Measurements from ENCODE around the gene FDX2. TPM values are rescaled to one million over a fixed set of nuclear protein-coding genes. Genes with fewer than 3 reads are reported as not detected.

FDX2 gene
- total and polyA plus RNA-seq, 2 donors (not counting 1 experiment from before 2014, with no cell fraction given) = 13.9 to 21.5 TPM

DNA sequence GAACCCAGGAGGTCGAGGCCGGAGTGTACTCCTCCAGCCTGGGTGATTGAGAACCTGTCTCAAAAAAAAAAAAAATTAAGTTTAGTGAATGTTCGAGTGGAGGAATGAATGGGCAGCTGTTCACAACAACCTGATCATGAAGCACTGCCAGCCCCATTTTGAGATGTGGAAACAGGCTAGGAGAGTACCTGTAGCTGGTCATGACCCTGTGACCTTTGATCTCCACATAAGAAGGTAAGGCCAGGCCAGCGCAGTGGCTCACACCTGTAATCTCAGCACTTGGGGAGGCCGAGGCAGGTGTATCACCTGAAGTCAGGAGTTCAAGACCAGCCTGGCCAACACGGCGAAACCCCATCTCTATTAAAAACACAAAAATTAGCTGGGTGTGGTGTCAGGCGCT is 9.9 kb upstream of the FDX2 start:
- DNase-seq (no peak), ATAC-seq (ENCODE audit: low read depth) (no peak)
- Histone ChIP-seq H3K27me3 (replicated peaks in 1 of 4; ENCODE audit: control extremely low read depth in 1 of 4, control insufficient read depth in 3 of 4, insufficient read depth in 4 of 4, low read length in 3 of 4) (no peaks in the 10 kb centered on the region), H3K4me2 (replicated peaks; ENCODE audit: low read depth, low read length, poor library complexity, severe bottlenecking) (no peak overlapping the region), H2AFZ (ENCODE audit: insufficient read depth, low read depth, low read length, poor library complexity, severe bottlenecking) (no peak overlapping the region), H3K9me3 (ENCODE audit: control extremely low read depth in 1 of 3, control insufficient read depth in 2 of 3, insufficient read depth in 1 of 3, low read length in 2 of 3) (no peaks in the 10 kb centered on the region), H3K9ac (ENCODE audit: low read length) (no peak overlapping the region), H3K4me1 (ENCODE audit: control insufficient read depth in 2 of 2, insufficient read depth in 2 of 2, low read length in 2 of 2) (peaks cover 0 to 6% of the 10 kb centered on the region in 2 donors), H3K79me2 (ENCODE audit: control insufficient read depth, insufficient read depth, low read length) (peaks cover 45% of the 10 kb centered on the region), H3K36me3 (replicated peaks in 1 of 2; ENCODE audit: control extremely low read depth in 1 of 2, control insufficient read depth in 1 of 2, extremely low read depth in 1 of 2, insufficient read depth in 2 of 2, low read length in 1 of 2) (peaks cover 0 to 88% of the 10 kb centered on the region in 2 experiments), H3K4me3 (ENCODE audit: control extremely low read depth in 1 of 5, extremely low read depth in 1 of 5, insufficient read depth in 1 of 5, low read depth in 2 of 5, low read length in 4 of 5) (no peak overlapping the region), H3K27ac (ENCODE audit: low read length in 2 of 2) (no peak overlapping the region), H4K20me1 (ENCODE audit: control insufficient read depth, insufficient read depth, low read length, poor library complexity, severe bottlenecking) (peaks cover 75% of the 10 kb centered on the region)
- Mint-ChIP-seq H3K4me3 (no peak overlapping the region), H3K27me3 (no peaks in the 10 kb centered on the region), H3K27ac (no peak overlapping the region), H3K9me3 (ENCODE audit: insufficient read depth) (no peaks in the 10 kb centered on the region), H3K4me1 (peaks cover 1% of the 10 kb centered on the region)
- intact Hi-C loops (cut with micrococcal nuclease) = no loop called here
- ChIA-PET POLR2A (interaction anchor here (0.6 kb wide), 1 partner anchor 428 kb away, joined by 5 read pairs; no protein-coding TSS in a partner anchor), CTCF (interaction anchor here (0.9 to 1.3 kb wide), 2 partner anchors 63 to 67 kb away, joined by 3 to 5 read pairs; no protein-coding TSS in a partner anchor)
- WGBS (ENCODE audit: insufficient coverage) = 100% methylated on average over 8 of the region's 8 CpGs
- TF ChIP-seq, protein P1, sequence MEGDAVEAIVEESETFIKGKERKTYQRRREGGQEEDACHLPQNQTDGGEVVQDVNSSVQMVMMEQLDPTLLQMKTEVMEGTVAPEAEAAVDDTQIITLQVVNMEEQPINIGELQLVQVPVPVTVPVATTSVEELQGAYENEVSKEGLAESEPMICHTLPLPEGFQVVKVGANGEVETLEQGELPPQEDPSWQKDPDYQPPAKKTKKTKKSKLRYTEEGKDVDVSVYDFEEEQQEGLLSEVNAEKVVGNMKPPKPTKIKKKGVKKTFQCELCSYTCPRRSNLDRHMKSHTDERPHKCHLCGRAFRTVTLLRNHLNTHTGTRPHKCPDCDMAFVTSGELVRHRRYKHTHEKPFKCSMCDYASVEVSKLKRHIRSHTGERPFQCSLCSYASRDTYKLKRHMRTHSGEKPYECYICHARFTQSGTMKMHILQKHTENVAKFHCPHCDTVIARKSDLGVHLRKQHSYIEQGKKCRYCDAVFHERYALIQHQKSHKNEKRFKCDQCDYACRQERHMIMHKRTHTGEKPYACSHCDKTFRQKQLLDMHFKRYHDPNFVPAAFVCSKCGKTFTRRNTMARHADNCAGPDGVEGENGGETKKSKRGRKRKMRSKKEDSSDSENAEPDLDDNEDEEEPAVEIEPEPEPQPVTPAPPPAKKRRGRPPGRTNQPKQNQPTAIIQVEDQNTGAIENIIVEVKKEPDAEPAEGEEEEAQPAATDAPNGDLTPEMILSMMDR (IDR thresholded peaks at IDR 0.05) = no peak
- TF ChIP-seq EZH2 (IDR thresholded peaks at IDR 0.05; ENCODE audit: borderline replicate concordance, insufficient read depth, low read depth, low read length, poor library complexity, severe bottlenecking) = no peak

DNA sequence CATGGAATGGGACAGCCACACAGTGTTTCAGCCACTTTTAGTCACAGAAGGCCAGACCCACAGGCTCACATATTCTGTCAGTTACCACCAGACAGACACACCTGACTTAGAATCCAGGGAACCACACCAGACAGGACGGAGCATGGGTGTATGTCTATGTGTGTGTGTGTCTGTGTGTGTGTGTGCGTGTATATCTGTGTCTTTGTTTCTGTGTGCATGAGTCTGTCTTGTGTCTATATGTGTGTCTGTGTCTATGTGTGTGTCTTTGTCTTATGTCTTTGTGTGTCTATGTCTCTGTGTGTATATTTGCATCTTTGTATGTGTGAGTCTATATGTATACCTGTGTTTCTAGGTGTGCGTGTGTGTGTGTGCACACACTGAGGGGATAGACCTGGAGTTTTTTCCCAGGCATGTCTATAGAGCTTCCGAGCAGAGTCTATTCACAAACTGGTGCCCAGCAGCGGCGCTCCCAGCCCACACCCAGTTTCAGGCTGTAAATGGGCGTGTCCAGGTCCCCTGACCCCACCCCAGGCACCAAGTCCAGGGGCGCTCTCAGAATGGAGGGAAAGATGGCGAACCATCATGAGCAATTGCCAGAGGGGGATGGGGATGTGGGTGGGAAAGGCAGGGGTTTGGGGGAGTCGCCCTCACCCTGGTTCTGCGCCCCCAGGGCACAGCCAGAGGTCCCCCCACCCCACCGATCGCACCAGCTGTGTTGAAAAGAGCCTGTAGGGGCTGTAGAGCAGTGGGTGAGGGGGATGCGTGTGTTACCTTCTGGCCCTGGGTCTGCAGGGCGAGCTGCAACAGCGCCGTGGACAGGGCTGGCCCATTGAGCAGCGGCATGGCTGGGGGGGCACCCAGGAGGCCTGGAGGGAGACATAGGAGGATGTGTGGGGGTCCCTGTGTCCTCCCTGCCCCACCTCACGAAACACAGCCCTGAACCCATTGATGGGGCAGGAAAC is 6.3 kb upstream of the FDX2 start:
- no peak overlapping the region for H3K9ac ChIP-seq (ENCODE audit: low read length)
- H3K4me1 Mint-ChIP-seq = no peaks in the 10 kb centered on the region
- TF ChIP-seq, protein P1 (IDR thresholded peaks at IDR 0.05) = no peak
- TF ChIP-seq EZH2 (IDR thresholded peaks at IDR 0.05; ENCODE audit: borderline replicate concordance, insufficient read depth, low read depth, low read length, poor library complexity, severe bottlenecking) = no peak

More for the DNA sequence above, 6.3 kb upstream of the FDX2 start:
- ChIA-PET CTCF (no interaction called here), POLR2A (interaction anchor here (0.6 kb wide), 1 partner anchor 11 kb away, joined by 4 read pairs; no protein-coding TSS in a partner anchor)
- intact Hi-C loops (cut with micrococcal nuclease) = no loop called here
- Histone ChIP-seq H3K27me3 (replicated peaks in 1 of 4; ENCODE audit: control extremely low read depth in 1 of 4, control insufficient read depth in 3 of 4, insufficient read depth in 4 of 4, low read length in 3 of 4) (no peaks in the 10 kb centered on the region), H3K4me1 (ENCODE audit: control insufficient read depth in 2 of 2, insufficient read depth in 2 of 2, low read length in 2 of 2) (peaks cover 0 to 6% of the 10 kb centered on the region in 2 donors), H4K20me1 (ENCODE audit: control insufficient read depth, insufficient read depth, low read length, poor library complexity, severe bottlenecking) (peaks cover 40% of the 10 kb centered on the region), H3K36me3 (replicated peaks in 1 of 2; ENCODE audit: control extremely low read depth in 1 of 2, control insufficient read depth in 1 of 2, extremely low read depth in 1 of 2, insufficient read depth in 2 of 2, low read length in 1 of 2) (peaks cover 0 to 70% of the 10 kb centered on the region in 2 experiments), H3K4me3 (ENCODE audit: control extremely low read depth in 1 of 5, extremely low read depth in 1 of 5, insufficient read depth in 1 of 5, low read depth in 2 of 5, low read length in 4 of 5) (no peak overlapping the region), H2AFZ (ENCODE audit: insufficient read depth, low read depth, low read length, poor library complexity, severe bottlenecking) (no peak overlapping the region), H3K79me2 (ENCODE audit: control insufficient read depth, insufficient read depth, low read length) (peaks cover 10% of the 10 kb centered on the region), H3K9me3 (ENCODE audit: control extremely low read depth in 1 of 3, control insufficient read depth in 2 of 3, insufficient read depth in 1 of 3, low read length in 2 of 3) (no peaks in the 10 kb centered on the region), H3K4me2 (replicated peaks; ENCODE audit: low read depth, low read length, poor library complexity, severe bottlenecking) (no peak overlapping the region), H3K27ac (ENCODE audit: low read length in 2 of 2) (no peak overlapping the region)
- H3K9me3 Mint-ChIP-seq (ENCODE audit: insufficient read depth) = no peaks in the 10 kb centered on the region
- 98% methylated on average over 13 of the region's 19 CpGs for WGBS (ENCODE audit: insufficient coverage)
- H3K27ac Mint-ChIP-seq = no peak overlapping the region
- DNase-seq (no peak), ATAC-seq (ENCODE audit: low read depth) (no peak)
- no peaks in the 10 kb centered on the region for H3K27me3 Mint-ChIP-seq
- no peak overlapping the region for H3K4me3 Mint-ChIP-seq

Measured in B cell (primary cell).